DND-41 (cell line): Measurements from ENCODE around the gene SLC30A2.

Experiments
- CTCF ChIP-seq: IDR thresholded peaks from 2 replicates; pipeline ENCODE4 v1.5.1; 2012; ENCODE audit warnings: borderline replicate concordance, low read length, moderate library complexity, mild to moderate bottlenecking; ENCODE audit not compliant: poor library complexity, severe bottlenecking; ENCODE audit errors: extremely low read depth
- EZH2 ChIP-seq: IDR thresholded peaks from 3 replicates; pipeline ENCODE4 v1.6.1; 2012; ENCODE audit warnings: borderline replicate concordance, low read depth, mild to moderate bottlenecking, moderate library complexity, low read length, inconsistent platforms; ENCODE audit not compliant: severe bottlenecking

GRCh38 chr1:26015358-26015757 is 30.6 kb downstream of the SLC30A2 start:
- no peak for TF ChIP-seq CTCF
- no peak for TF ChIP-seq EZH2
